GM21390 (cell line): ENCODE data around the gene MARCHF3.
"Not testable (repeated sequence)": the region's sequence is repeated elsewhere in the genome, so short reads cannot be mapped to it uniquely, and the experiment has no call there.

Source experiments
- ATAC-seq: cut with Tn5 transposase; IDR thresholded peaks from one replicate; pipeline ENCODE4 v1.9.1; 2021; ENCODE audit not compliant: unreplicated experiment

MARCHF3 gene

DNA sequence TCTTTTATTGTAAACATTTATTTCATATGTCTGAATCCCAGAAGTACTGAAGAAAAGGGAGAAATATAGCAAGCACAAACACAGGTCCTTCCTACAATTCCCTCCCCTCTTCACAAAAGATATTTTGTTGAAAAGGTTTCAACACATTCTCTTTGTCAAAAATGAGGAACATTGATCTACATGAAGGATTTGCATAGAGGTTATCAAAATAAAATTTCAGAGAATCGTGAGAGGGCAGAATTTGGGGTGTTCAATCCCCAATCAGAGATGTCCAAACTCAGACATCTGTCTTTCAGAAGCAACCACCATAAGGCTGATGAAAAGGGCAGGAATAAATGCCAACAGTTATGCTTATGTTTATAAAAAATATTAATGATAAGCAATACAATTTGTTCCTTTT, 69.2 kb downstream of the MARCHF3 start:
- no peak for ATAC-seq

DNA sequence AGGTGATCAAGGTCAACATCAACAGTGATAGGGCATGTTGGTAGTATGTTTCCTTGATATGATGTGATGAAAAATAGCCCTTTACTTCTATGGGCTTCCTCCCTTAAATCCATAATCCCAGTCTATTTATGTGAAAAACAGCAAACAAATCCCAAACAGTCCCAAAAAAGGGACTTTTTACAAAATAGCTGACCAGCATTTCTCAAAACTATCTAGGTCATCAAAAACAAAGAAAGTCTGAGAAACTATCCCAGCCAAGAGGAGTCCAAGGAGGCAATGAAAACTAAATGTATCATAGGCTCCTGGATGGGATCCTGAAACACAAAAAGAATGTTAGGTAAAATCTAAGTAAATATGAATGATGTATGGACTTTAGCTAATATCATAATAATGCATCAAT, 71.2 kb downstream of the MARCHF3 start:
- no peak for ATAC-seq

DNA sequence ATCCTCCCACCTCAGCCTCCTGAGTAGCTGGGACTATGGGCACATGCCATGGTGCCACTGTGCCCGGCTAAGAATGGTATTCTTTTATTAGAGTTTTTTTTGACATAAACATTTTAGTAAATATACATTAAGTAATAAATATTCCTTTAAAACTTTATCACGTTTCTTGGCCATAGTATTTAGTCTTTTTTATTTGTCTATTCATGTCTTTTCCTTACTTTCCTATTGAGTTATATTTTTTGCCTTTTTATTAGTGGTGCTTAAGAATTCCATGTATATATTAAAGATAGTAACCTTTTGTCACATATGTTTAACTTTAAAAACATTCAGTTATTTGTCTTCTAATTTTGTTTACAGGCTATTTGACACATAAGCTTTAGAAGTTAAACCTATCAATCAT, 73.4 kb downstream of the MARCHF3 start:
- no peak for ATAC-seq

DNA sequence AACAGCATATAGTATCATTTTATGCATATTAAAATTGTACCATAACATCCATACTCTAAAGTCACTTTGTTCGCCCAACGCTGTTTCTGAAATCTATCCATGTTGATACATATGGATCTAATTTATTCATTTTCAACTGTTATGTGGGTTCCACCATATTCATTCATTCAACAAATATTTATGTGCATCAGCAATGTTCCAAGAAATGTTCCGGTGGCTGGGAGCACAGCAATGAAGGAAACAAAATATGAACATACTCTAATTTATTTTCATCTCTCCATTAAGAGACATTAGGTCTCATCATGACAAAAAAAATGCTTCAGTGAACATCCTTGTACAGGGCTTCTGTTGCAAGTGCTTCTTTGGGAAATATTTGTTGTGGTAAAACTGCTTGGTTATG, 75.4 kb downstream of the MARCHF3 start:
- ATAC-seq = no peak

DNA sequence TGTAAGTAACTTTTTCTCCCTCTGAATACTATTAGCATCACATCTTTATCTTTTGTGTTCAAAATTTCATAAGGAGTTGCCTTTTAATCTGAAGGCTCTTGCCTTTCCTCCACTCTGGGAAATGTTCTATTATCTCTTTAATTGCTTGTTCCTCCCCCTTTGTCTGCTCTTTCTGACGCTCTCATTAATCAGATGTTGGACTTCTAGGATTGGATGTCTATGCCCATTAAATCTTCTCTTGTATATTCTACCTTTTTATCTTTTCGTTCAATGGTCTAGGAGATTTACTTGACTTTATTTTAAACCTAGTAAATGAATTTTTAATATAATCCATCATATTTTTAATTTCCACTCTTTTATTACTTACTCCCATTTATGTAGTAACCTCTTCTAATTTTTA, 76.7 kb downstream of the MARCHF3 start:
- no peak for ATAC-seq

DNA sequence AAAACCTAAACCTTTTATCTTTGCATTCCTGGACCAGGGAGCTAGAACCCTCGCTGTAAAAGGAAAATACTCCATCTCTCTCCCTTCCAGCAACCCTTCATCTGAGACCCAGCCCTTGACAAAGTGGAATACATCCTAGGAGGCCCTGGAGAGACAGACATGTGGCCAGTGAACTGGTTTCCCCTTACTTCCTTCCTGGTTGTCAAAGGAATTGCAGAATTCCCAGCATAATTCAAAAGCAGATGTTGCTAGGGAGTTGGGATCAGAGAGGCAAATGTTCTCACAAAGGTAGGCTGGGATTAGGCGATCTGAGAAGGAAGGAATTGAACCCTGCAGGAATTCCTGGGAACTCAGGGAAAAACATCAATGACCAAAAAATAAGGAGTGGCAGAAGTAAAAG, 80.9 kb downstream of the MARCHF3 start:
- ATAC-seq = no peak

DNA sequence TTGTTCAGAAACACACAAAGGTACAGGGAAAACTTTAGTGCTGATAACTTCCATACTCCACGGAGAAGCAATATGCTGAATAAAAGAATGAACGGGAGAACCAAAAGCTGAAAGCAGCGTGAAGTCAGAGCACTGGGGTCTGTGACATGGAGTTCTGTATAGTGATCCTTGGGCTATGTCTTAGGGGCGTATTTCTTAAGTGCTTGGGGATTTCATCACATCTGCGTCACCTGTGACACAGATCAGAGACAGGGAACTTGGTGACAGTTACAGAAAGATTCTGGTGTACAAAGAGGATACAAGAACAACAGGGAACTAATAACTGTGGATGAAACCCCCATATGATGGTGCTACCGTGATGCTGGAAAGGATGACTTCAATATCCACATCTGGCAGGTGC, 81.9 kb downstream of the MARCHF3 start:
- ATAC-seq = no peak

DNA sequence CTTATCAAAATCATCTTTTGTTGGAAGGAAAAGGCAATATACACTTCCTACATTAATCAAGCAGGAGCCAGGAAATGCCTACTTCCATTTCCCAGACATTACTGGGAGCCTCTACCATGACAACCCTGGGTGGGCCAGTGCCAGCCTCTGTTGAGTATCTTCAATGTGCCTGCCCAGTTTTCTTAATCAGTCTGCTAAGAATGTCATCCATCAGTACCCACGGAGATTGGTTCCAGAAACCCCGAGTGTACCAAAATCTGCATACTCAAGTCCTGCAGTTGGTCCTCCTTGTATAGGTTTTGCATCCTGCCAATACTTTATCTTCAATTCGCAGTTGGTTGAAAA, 82.4 kb downstream of the MARCHF3 start:
- no peak for ATAC-seq

DNA sequence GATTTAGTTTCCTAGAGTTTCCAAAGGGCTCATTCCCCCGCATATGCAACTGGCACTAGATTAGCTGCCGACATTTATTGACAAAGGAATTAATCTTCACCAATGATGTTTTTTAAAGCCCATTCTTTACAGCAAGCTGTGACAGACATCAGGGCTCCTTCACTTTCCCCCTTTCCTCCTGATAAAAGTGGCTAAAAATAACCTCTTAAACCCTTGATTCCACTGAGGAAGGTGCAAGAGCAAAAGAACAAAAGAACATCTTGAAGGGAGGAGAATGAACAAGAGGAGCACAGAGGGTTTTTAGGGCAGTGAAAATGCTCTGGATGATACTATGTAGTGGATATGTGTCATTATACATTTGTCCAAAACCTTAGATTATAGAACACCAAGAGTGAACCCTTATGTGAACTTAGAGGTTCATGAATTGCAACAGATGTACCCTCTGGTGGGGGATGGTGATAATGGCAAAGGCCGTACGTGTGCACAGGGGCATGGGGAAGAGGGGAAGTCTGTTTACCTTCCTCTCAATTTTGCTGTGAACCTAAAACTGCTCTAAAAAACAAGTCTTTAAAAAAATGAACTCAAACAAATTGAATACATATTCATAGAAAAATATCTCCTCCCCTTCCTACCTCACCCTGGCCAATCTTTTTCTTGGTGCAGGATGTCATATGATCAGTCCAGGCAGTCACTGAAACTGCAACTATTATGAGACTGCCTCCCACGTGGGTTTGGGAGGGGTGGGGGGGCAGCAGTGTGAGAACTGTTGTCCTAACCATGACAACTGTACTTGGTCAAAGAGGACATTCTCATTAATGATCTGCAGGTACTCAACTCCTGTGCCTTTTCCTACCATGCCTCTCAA, 83.0 kb downstream of the MARCHF3 start:
- peak; percentile 92 for ATAC-seq

DNA sequence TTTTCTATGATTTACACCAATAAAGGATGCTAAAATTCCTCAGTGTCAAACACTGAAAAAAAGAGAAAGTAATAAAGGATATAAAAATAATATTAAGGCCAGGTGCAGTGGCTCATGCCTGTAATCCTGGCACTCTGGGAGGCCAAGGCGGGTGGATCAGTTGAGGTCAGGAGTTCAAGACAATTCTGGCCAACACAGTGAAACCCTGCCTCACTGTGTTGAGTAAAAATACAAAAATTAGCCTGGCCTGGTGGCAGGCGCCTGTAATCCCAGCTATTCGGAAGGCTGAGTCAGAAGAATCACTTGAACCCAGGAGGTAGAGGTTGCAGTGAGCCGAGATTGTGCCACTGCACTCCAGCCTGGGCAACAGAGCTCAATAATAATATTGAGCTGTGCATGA, 87.5 kb downstream of the MARCHF3 start:
- not testable (repeated sequence) for ATAC-seq

DNA sequence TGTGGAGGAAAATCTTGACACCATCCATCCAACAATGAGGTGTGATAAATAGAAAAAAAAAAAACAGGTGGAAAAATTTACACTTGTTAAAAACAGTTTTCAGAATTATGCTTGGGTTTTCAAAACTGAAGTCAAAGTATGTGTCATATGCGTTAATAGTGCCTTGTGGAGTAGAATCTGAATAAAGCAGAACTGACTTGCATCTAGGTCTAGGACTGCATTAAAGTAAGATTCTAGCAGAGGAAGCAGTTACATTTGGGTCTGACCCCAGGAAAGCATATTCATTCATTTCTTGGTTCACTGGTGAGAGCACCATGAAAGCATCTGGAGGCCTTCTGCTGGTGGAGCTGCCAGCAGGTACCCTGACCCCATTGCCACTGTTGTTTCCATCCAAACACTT, 89.0 kb downstream of the MARCHF3 start:
- ATAC-seq = no peak

DNA sequence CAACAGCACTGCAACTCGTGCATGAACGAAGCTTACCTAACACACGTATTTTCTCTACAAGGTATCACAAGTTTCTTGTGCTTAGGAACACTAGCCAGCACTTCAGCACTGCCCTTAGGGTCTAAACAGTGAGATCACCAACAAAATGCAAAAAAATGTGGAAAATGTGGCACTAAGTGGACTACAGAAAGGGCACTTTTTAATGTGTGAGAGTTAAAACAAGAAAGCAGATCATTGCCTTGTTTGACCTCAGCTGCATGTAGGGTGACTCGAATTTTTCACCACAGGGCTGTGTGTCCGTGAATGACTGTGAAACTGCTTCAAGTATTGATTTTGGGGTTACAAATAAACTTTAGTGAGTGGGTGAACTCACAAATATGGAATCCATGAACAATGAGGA, 90.5 kb downstream of the MARCHF3 start:
- ATAC-seq = no peak

DNA sequence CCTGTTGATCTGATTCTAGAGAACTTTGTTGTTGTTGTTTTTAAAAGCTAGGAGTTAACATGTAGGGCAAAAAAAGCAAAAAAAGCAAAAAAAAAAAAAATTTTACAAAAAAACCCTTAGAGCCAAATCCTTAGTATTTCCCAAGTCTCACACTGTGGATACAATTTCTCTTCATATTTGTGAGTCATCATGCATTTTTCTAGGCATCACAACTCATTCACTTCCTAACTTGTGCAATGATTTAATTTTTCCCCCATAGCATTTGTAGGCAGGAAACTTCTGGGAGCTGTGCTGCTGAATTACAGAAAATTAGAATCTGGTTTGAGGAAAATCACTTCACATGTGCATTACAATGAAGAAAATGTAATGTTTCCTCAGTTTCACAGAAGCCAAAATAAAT, 91.9 kb downstream of the MARCHF3 start:
- ATAC-seq = no peak

DNA sequence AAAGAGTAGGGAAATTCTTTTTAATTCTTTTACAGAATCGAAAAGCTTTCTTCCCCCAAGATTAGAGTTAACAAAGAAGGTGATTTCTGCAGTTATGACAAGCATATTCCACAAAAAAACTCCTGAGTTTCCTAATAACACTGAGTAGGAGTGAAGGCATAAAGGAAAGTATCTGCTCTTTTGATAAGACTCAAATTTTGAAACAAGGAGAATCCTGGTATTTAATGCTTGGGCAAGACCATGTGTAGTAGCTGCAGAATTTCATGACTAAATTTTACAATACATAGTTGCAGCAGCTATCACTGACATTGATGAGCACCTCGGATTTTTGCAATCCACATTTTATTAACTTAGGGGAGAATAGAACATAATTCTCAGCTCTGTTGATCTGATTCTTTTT, 92.6 kb downstream of the MARCHF3 start:
- ATAC-seq = no peak

DNA sequence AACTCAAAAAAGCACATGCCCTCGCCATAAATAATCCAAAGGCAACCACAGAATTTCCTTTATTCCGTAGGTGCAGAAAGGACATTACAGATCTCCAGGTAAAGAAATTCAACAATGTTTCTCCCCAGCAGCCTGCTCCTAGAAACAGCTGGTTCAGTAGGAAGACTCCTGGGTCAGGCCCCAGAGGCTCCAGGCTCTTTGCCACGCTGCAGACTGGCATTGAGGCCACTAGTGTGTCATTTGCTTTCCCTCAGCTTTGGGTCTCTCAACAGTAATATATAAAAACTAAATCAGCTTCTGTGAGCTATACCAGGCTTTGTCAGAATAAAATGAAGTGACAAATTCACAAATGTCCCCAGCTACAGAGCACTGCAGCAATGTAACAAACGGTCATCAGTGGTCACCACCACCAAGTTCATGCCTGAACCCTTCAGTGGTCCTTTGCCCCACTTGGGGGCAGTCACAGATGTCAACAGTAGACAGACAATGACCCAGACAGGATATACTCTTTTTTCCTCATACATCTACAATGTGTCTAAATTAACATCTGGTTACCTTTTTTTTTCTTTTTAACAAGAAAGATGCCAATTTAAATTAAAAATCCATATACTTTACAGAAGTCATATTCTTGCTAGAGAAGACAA, 93.5 kb downstream of the MARCHF3 start:
- ATAC-seq = no peak

DNA sequence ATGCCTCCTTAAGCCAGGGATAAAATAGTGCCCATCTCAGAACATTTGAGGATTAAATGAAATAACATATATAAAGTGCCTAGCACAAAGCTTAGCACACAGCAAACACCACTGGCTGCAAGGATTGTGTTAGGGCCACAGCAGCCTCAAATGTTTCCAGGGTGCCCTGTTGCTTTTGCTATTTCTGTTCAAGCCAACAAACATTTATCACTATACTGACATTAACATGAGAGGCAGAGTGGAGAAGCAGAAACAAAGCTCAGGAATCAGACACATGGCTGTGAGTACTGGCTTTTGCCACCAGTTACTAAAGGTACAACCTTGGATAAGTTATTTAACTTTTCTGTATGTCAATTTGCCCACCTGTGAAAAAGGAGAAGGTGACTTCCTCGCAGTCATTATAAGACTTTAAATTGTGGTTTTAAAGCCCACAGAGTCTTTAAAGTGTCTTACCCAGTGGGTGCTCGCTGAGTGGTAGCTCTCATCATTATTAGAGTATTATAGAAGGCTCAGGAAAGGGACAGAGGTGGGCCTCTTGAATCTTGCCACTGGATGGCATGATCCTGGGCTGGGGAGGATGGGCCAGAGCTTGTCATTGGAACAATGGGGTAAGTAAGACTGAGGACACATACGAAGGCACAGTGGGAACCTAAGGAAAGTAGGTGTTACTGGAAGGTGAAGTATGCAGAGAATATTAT, 98.2 kb downstream of the MARCHF3 start:
- no peak for ATAC-seq

DNA sequence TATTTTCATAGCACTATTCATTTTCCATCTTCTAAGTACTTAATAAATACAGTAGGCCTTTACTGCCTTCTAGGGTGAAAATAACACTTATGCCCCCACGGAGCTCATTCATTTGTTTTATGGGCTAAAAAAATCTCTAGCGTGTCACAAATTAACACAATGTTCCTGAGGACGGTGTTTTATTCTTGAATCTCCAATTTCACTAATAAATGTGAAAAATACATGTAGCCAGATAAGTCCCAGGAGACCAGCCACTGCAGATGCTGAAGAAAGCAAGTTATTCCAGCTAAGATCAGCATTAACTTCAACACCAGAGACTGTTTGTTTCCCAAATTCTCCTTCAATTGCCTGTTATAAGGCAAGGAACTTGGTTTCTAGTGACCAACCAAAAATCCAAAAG, 102.3 kb downstream of the MARCHF3 start:
- no peak for ATAC-seq

DNA sequence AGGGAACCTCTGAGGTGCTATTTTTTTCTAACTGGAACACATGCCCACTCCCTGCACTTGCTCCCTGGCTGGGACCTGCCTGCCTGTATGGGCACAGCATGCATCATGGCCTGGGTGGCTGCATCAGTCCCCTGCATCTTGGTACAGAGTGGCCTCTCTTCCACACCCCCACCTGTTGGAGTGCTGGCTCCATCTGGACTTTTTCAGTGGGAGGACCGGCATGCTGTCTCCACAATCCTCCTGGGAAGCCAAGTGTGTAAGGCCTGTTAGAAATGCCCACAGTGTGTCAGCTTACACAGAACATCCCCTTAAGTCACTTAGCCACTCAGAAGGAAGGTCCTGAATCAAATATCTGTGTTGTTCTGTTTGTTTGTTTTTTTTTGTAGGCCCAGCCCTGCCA, 102.9 kb downstream of the MARCHF3 start:
- ATAC-seq = no peak

DNA sequence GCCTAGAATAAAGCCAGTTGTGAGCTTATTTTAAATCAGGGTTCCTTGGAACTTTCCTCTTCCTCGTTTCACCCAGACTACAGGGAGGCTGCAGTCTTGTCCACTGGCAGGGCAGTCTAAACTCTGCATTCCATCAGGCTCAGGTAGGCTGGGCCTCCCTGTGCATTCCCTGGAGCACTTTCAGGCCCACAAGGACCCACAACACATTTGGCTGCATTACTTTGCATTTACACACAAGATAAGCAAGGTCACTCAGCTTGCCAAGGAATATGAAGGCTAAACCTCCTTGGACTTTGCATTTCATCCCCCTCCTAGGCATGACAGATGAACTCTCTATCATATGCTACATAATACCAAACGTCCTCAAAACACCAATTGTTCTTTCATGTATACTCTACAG, 104.2 kb downstream of the MARCHF3 start:
- no peak for ATAC-seq

DNA sequence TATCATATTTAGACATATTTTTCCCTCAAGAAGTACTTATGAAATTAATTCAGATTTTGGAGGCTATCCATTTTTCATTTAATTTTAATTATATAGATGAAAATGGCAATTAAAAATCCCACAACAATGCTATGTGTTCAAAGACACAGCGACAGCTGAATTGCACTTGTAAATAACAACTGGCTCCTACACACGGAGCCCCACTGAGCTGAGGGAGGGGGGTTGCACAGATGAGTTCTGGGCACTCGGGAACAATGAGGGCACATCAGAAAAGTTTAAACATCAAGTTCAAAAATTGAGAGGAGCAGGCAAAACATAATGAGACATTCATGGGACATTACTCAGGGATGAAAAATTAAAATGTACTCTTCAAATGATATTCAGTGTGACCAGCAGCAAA, 104.9 kb downstream of the MARCHF3 start:
- ATAC-seq = no peak

DNA sequence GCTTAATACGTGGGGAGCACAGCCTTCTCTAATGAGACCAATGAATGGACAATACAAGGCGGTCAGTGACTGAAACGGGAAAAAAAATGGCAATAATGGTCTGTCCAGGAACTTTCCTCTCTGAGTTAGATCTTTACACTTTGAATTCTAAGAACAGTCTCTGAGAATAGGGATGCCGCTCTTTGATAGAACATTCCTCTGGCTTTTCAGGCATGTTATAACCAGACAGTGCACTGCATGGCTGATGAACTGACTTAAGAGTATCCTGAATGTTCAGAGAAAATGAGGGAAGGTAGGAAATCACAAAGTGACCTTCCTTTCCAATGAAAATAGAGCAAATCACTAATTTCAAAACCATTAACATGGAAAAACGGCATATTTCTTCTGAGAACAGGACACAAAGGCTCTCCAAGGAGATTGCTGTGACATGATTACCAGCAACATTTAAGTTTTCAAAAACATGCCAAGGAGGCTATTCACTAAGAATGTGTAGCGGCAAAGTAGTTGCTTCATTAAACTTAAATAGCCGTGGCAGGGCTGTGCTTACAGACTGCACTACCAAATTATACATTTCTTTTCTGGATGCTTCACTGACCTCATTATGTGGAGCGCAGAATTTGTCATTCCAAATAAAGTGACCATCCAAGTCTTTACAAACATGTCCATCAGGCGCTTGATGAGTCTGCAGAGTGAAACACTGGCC, 105.9 kb downstream of the MARCHF3 start:
- no peak for ATAC-seq
